GM12874 (cell line): Measurements from ENCODE around the gene SURF4.

ENCODE experiments used
- TF ChIP-seq, protein P1 (sequence below): IDR thresholded peaks from 2 replicates; pipeline ENCODE4 v1.5.1; 2011; ENCODE audit warnings: low read depth, mild to moderate bottlenecking, control low read depth, low read length, moderate library complexity; ENCODE audit not compliant: insufficient read depth

SURF4 gene

DNA sequence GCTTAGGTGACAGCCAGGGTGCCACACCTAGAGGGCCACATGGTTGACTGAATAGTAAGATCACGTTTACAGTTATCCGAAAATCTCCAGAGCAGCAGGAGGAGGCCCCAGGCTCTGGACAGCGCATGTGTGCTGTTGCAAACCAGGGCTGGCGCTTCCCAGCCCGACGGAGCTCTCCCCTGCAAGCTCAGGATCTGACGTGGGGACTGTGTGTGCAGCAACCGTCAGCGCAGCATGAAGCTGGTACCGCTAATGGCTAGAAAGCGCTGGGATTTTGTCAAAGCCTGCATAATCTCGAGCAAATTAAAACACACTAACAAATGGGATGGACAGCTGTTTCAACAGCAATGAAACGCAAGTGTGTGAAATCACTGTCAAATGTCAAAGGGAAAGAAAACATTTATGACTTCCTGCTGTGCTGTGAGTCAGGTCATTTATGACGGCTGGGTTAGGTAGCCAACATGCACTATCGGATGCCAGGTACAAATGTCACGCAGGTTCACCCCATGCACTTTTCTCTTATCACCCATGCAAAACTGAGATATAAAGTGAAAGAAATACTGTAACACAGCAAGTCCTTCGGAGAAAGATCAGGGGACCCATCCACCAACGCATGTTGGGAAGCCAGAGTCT lies 7.5 kb downstream of the SURF4 start:
- TF ChIP-seq, protein P1, sequence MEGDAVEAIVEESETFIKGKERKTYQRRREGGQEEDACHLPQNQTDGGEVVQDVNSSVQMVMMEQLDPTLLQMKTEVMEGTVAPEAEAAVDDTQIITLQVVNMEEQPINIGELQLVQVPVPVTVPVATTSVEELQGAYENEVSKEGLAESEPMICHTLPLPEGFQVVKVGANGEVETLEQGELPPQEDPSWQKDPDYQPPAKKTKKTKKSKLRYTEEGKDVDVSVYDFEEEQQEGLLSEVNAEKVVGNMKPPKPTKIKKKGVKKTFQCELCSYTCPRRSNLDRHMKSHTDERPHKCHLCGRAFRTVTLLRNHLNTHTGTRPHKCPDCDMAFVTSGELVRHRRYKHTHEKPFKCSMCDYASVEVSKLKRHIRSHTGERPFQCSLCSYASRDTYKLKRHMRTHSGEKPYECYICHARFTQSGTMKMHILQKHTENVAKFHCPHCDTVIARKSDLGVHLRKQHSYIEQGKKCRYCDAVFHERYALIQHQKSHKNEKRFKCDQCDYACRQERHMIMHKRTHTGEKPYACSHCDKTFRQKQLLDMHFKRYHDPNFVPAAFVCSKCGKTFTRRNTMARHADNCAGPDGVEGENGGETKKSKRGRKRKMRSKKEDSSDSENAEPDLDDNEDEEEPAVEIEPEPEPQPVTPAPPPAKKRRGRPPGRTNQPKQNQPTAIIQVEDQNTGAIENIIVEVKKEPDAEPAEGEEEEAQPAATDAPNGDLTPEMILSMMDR, result no peak

DNA sequence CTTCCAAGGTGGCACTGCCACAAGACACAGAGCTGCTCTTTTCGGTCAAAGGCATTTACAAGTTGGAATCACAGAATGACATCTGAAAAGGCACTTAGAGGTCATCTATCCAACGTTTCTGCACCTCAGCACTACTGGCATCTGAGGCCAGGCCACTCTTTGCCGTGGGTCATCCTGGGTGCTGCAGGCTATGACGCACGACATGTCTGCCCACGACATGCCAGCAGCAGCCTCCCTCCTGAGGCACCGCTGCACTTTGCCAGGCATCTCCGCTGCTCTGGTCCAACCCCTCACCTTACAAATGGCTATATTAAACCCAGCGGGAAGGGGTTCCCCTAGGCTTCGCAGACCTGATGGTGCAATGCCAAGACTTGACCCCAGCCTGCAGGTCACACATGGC lies 8.1 kb downstream of the SURF4 start:
- TF ChIP-seq, protein P1, result no peak

DNA sequence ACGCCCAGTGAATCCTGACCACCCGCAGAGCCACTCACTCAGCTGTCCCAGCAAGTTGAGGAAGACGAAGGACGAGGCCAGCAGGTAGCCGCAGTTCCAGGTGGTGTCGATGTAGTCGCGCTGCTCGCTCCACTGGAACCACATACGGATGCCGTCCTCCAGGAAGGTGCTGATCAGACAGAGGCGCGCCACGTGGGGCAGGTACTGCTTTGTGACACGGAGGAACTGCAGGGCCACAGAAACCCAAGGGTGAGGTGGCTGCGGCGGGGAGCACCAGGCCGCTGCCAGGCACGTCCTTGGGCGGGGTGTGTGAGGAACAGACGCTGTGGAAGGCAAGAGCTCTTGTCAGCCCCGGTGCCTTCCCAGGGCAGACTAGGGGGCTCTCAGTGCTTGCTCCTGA lies 8.6 kb downstream of the SURF4 start:
- TF ChIP-seq, protein P1, result no peak

DNA sequence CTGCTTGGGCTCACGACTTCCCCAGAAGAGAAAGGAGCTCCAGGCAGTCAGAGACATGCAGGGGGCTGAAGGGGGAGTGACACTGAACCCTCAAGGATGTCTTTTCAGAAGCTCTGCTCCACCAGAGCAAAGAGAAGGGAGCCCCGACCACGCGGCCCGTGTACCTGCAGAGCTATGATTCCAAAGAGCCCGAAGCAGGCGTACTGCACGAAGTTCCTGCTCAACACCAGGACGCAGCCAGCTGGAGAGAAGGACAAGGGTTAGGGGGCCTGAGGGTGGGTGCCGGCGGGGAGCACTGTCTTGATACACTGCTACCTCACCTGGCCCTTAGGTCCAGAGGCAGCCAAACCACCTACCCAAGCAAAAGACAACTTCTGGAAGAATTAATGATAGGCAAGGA lies 9.4 kb downstream of the SURF4 start:
- TF ChIP-seq, protein P1, result no peak

DNA sequence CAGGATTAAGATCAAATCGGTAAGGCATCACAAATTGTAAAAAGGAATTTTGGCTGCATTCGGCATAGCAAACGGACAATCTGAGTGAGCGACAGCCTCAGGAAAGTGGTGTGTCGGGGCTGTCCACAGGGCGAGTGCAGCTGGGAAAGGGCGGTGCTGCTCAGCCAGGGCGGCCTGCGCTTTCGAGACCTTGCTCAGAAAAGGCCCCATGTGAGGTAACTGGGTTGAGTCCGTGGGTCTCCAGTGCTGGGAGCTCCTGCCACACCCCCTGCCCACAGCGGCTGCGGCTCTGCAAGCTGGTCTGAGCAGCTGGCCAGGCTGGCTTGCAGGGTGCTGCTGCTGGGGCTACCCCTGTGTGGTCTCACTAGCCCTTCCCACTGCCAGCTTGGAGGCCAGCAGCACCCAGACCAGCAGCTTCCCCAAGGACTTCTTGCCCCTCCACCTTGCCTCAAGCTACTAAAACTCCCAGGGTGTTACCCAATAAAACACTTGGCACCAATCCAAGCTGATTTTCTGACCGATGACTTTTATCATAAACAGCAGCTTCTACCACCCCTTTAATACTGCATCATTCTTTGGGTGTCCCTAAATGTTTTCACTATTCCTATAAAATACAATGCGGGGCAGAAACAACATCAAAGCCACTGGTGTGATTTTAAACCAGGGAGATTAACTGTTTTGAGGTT lies 13.4 kb downstream of the SURF4 start:
- TF ChIP-seq, protein P1, result no peak

DNA sequence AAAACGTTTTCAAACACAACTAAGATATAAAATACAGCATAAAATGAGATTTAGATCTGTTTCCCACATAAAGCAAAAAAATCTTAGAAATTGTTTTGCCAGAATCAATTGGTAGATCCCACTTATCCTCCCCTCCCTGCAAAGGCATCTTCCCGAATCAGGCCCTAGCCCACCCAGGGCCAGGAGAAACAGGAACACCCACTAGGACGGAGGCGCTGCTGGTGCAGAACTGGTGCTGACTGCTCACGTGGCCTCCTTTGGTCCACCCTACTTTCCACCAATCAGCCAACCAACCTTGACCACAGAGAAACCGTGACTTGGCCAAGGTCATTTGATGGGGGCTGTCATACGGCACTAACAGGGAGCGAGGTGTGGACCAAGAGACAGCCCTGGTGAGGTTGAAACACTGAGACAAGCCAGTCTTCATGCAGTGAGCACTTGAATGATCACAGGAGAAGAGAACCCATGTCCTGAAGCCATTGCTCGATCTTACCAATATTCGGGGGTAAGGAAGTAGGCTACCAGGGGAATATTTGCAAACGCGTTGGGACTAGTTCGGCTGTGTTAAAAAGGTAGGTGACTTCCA lies 14.3 kb downstream of the SURF4 start:
- TF ChIP-seq, protein P1, result no peak

DNA sequence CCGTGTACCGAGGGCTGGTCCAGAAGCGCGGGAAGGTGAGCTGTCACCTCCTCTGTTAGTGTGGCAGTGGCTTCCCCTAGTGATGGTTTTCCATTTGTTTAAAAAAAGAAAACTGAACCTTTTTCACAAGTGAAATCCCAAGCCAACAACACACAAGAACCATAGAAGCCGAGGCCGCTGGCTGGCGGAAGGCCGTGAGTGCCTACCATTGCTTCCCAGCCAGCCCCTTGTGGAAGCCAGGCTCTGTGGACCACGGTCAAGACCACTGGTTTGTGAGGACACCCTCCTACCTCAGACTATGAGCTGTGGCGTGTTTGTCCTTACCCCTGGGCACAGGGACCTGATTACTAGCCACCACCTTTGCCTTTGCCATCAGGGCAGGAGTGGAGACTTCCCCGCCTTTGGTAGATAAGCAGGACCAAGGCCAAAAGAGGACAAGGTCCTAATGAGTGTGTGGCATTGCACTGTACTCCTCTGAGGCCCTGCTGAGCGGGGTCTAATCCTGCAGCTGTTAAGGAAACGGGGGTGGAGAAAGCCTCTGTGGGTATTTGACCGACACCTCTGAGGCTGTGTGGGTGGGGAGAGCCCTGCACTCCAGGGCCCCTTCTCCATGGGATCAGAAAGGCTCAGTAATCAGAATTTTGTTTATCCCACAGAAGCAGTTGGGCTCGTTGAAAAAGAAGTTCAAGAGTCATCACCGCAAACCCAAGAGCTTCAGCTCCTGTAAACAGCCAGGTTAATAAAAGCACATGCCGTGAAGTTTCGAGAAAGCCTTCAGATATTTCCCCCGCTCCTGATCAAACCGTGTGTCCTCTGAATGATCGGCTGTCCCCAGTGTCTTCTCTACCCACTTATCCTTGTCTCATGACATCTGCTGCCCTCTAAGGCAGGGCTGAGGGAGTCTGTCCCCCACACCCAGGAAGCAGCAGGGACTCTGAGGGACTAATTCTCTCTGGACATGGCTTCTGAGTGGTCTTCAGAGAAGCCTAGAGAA lies 15.2 kb downstream of the SURF4 start:
- TF ChIP-seq, protein P1, result no peak
